Left renal cortex interstitium (tissue), 4 donors: ENCODE results near the gene BEX2. TPM values are rescaled to one million over a fixed set of nuclear protein-coding genes. Genes with fewer than 3 reads are reported as not detected.
"Not testable (repeated sequence)": the region's sequence is repeated elsewhere in the genome, so short reads cannot be mapped to it uniquely, and the experiment has no call there.

ENCODE experiments used
- DNase-seq, 4 donors: peaks; one replicate each; pipeline ENCODE4 v3.0.0-alpha.2; 2013; ENCODE audit warnings: low read depth in 4 of 4, low spot score in 2 of 4, missing footprints in 1 of 4
- polyA plus RNA-seq, 4 donors: library from polyadenylated mRNA; unstranded; fragments of 120-200 nt; gene quantifications; one replicate each; pipeline ENCODE4 v1.2.1, GENCODE V29; 2013; ENCODE audit not compliant: insufficient read length in 4 of 4

Gene BEX2
- polyA plus RNA-seq, result 10 to 100 TPM; 67.7 to 89.6 (median 80.8) TPM

DNA sequence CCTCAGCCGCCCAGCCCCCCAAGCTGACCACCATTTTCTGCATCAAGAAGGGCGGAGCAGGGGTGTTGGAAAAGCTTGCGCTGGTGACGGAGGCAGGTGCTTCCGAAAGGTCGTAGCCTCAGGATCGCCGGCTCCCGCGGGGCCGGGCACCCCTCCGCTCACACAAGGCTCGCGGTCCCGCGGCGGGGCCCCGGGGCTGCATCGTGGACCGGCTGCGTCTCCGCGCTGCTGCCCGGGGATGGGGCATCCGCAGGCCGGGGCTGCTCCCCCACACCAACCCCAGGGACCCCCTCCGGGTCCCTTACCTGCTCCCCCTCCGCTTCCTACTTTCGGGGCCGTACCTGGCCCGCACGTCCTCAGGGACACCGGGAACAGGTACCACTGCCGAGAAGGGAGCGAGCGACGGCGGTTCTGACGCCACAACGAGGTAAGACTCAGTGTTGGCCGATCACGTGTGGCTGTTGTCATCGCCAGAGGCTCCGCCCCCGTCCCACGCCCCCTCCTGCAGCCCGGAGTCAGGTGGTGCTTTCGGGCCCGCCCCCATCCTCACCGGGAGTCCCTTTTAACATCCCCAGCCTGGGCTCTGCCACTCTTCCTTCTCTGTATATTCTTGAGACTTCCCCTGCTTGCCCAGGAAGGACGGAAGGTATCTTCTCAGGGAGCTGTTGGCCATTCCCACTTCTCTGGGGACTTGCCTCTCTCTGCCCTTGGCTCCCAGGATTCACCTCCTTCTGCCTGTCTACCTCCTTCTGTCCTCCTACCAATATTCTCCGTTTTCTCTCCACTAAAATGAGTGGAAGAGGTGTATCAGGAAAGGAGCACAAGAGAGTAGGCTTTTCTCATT lies at the start of gene BEX2:
Gene BEX2, minus strand, starts transcription at position 436 of the 844 bp plus-strand sequence. CDS start 1,014 bp downstream, outside the sequence.
- DNase-seq, result peak in 1 of 4 donors; percentile 52

DNA sequence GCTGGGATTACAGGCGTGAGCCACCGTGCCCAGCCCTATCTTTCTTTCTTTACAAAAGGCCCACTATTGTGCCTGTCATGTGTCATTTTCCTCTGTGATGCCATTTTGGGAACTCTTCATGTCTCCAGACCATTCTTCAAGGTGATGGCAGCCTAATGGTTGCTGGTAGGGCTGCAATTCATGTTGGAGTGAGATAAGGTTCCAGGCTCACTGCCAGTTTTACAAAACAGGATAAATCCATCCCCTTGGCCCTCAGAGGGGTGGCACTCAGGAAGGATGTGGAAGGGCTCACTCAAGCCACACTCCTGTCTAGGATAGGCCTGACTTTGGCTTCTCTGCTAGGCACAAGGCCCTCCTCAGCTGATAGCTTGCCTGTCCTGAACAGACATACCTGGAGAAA lies 49.3 kb upstream of the BEX2 start:
- no peak for DNase-seq

DNA sequence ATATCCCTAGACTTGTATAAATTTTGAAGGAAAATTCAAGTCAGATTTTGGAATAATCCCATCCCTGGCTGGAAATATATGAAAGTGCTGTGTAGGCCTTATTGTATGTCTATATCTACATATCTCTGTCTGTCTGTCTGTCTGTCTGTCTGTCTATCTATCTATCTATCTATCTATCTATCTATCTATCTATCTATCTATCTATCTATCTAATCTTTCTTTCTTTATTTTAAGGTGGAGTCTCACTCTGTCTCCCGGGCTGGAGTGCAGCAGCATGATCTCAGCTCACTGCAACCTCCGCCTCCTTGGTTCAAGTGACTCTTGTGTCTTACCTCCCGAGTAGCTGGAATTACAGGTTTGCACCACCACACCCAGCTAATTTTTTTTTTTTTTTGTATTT lies 48.8 kb upstream of the BEX2 start:
- not testable (repeated sequence) for DNase-seq

DNA sequence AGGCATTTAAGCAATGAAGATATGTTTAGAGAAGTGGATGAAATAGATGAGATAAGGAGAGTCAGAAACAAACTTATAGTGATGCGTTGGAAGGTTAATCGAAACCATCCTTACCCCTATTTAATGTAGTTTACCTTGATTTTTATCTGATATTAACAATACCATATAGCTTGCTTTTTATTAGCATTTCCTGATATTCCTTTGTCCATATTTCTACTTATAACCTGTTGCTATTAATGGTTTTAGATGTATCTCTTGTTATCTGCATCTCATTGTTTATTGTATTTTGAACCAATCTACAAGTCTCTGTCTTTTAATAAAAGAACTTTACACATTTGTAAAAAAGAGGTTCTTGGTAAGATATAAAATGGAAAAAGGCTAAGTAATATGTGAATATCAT lies 47.1 kb upstream of the BEX2 start:
- DNase-seq, result no peak

DNA sequence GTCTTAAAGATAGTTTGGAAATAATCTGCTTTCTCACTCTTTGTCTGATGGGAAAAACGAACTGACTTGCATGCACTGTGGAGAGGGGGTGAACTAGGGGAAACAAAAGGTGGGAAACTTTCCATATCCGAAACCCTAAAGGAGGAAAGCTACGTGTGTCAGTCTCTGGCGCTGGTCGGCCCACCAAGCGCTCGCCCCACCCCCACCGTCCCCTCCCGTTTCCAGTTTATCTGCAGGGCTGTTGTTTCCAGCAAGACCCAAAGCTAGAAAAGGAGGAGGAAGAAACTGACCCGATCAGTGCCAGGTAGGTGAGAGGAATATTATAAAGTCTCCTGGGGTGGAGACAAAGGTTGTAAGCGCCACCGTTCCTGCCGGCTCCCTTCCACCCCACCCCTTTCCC lies 46.1 kb upstream of the BEX2 start:
- DNase-seq, result peak in 1 of 4 donors; percentile 29

DNA sequence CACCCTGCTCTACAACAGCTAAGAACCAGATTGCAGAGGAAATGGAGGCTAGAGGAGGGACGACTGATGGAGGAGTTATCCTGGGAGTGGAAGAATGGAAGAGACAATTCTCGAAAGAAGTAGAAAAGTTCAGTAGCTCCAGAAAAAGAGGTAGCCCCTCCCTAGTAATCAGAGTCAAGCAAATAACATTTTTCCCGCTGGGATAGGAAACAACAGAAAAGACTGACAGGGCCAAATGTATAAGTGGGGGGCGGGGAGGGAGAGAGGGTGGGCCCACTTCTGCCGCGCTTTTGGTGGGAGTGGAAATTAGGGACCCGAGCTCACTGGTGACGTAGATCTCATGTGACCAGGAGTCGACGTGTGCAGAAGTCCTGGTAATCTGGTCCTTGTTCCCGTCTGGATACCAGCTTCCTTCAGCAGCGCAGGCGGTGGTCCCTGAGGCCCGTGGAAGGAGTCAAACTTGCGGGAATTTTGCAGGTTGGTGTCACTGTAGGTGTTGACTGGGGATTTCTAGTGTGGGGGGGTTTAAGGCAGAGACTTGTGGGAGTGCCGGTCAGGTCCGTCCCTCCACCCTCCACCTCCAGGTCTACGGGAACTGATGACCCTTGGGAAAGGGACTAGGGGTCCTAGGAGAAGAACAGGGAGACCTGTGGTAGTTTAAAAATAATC lies 45.5 kb upstream of the BEX2 start, which contains the start of gene TCEAL9:
Gene TCEAL9, plus strand, starts transcription at position 377 of the 669 bp plus-strand sequence. CDS start 1,179 bp downstream, outside the sequence.
- peak in 3 of 4 donors; percentile 58 to 80 (median 58) for DNase-seq

DNA sequence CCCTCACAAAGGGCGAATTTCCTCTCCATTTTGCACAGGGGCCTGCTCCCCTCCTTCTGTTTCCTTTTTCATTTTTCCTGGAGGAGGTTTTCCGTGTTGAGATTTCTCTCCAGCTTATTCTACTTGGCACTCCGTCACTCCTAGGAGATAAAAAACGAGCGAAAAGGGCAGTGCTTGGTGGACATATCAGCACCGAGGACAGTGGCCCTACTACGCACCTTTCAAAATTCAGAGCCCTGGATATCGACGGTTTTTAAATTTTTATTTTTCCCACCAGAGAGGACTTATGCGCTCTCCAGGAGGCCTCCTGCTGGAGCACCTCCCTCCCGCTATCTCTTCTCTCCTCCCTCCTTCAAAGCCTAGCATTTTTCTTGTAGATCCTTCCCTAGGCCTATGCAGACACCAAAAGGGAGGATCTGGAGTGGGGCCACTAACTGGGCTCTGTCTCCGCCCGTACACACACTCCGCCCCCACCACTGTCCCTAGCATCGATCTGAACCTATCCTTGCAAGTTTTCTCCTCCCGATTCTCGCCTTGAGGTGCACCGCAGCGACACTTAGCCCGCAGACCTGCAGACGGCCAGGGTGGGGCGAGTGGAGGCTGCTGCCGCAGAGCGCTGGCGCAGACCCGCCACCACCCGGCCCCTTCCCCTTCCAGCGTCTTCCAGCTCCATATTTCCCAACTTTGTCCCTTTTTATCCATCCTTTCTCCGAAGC lies 37.0 kb upstream of the BEX2 start:
- no peak for DNase-seq

DNA sequence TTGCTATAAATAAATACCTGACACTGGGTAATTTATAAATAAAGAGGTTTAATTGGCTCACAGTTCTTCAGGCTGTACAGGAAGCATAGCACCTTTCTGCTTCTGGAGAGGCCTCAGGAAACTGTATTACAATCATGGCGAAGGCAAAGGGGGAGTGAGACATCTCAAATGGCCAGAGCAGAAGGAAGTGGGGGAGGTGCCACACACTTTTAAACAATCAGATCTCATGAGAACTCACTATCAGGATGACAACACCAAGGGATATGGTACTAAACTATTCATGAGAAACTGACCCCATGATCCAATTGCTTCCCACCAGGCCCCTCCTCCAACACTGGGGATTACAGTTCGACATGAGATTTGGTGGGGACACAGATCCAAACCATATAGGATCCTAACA lies 33.8 kb upstream of the BEX2 start:
- no peak for DNase-seq

DNA sequence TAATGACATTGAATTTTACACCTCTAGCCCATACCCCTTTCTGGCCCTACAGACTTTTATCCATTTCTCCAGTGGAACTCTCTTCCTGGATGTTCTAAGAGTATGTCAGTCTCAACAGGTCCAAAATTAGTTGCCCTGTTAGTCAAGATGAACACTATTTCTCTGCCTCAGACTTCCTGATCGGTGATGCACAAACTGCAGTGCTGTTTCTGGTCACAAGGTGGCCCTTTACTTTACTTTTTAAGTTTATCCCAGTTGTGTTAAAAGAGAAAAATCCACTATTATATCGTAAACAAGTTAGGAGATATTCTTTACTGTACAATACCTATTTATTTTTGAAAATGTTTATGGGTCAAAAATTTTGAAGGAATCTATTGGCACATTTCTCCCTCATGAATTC lies 32.3 kb upstream of the BEX2 start:
- no peak for DNase-seq

DNA sequence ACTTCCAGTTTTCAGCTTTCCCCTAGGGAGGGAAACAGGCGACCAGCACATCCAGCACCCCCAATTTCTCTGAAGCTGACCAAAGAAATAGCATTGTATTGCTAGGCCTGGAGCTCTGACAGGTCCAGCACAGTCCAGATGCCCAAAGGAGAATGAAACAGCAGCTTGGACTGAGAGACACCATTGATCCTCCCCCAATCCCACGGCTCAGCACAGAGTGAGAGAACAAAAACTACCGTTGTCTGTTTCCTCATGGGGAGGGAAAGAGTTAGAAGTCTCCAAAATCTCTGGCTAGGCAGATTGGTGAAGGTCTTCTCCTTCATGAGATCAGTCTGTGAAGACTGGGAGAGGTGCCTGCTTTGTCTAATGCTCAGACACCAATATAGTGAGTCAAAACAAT lies 27.9 kb upstream of the BEX2 start:
- DNase-seq, result no peak

DNA sequence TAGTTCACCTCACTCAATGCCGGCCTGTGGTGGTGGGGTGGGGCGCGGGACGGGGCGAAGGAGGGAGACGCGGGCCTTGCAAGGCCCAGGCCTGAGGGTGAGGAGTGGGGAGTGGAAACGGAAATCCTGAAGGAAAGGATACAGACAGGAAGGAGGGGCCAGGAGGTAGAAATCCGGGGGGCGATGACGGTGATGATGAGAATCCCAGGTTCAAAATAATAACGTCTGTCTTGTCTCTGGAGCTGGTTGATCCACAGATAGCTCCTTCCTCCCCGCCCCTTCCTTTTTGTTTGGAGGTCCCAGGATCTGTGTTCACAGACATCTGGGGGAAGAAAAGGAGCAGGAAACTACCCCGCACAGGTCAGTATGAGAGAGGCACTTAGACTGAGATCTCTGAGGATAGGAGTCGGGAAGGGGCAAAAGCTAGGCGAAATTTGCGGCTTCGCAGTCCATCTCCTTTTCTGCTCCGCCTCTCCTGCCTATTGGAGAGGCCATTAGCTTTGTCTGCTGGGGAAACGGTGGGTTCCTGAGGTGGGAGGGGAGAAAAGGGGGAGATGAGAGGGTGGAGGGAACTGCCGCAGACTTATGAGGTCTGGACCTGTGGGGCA lies 20.0 kb upstream of the BEX2 start:
- peak in 1 of 4 donors; percentile 53 for DNase-seq

DNA sequence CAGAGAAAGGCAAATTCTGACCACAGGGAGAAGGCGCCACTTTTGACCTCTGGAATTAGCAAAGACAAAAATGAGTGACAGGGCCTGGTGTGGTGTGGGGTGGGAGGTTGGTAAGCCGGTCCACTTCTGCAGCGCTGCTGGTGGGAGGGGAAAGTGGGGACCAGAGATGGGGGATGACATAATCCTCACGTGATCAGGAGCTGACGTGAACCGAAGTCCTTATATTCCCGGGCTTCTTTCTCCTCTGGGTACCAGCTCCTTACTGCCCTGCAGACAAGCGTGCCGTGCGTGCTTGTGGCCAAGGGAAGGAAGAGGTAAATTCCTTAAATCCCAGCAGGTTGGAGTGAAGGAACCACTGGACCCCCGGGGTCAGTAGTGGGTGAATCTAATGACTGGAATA lies 19.2 kb upstream of the BEX2 start, which contains the start of gene TCEAL7:
Gene TCEAL7, plus strand, starts transcription at position 249 of the 400 bp plus-strand sequence. CDS start 1,165 bp downstream, outside the sequence.
- no peak for DNase-seq

DNA sequence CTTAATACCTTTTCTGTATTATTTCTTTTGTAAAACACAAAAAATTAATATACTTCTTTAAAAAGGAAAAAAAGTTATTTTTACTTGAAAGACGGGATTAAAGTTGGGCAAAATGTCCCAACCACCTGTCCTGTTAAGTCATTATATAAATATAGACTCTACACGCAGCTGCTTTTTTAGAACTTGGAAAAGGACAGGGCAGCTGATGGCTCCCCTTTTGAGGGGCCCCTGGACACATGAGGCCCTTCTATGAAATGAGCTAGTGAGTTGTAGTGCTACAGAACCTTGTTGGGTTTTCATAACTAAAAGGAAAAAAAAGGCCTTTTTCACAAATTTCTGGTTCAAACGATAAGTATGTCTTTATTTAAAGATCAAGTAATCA lies 600 bp upstream of the BEX2 start:
- DNase-seq, result no peak

DNA sequence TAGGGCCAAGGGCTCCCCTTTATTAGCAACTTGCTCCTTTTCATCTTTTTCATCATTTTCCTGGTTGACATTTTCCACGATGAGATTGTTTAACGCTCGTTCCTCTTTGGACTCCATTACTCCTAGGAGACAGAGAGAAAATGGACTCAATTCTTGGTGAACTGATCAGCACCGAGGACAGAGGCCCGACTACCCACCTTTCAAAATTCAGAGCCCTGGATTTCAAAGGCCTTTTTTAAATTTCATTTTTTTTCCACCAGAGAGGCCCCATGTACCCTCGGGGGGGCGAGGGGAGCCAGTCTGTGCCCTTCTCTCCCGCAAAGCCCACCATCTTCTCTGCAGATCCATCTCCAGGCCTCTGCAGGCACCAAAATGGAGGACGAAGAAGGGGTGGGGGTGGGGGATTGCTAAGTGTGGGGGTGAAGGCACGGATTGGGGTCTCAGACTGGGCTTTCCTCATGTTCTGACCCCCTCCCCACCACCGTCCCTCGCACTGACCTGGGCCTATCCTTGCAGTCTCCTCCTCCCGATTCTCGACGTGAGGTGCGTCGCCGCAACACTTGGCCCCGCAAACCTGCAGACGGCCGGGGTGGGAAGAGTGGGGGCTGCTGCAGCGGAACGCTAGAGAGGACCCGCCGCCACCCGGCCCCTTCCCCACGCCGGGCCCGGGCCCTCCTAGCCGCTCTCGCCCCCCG lies 783 bp downstream of the BEX2 start:
- DNase-seq, result no peak

DNA sequence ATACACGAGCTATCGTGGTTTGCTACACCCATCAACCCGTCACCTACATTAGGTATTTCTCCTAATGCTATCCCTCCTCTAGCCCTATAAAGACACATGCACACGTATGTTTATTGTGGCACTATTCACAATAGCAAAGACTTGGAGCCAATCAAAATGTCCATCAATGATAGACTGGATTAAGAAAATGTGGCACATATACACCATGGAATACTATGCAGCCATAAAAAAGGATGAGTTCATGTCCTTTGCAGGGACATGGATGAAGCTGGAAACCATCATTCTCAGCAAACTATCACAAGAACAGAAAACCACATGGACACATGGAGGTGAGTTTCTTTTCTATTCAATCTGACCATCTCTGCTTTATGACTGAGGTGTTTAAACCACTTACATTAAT lies 5.1 kb downstream of the BEX2 start:
- DNase-seq, result not testable (repeated sequence)

DNA sequence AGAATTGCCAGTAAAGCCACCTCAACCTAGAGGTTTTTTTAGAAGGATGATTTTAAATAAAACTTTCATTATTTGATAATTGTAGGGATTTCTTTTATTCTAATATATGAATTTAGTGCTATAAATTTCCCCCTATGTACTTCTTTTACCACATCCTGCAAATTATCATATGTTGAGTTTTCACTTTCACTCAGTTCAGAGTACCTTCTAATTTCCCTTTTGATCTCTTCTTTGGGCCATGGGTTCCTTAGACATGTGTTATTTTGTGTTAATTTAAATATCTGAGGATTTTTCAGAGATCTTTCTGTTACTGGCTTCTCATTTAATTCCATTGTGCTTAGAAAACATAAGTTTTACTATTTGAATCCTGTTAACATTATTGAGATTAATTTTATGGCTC lies 6.1 kb downstream of the BEX2 start:
- DNase-seq, result no peak

DNA sequence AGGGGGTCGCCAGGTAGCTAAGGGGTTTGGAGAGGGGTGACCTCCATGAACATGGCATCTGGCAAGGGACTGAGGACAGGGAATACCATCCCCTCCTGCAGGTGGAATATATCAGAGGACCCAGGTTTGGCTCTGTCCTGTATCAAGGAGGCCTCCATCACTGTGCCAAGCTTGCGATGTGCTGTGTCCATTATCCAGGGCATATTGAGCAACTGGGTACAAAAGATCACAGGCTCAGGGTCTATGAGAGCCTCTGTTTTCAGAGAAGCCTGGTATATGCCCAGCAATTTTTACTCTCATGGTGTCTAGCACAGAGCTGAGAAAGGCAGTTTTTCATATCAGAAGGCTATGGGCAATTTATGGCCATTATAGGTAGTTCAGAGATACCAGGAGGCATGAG lies 17.7 kb downstream of the BEX2 start:
- no peak for DNase-seq

DNA sequence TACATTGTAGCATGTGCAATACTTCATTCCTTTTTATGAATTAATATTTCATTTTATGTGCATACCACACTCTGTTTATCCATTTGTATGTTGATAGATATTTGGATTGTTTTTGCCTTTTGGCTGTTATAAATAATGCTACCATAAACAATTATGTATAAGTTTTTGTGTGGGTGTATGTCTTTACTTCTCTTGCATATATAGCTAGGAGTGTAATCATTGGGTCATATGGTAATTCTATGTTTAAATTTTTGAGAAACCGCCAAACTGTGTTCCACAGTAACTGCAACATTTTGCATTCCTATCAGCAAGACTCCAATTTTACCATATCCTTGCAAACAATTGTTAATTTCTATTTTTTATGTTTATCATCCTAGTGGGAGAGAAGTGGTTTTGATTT lies 31.2 kb downstream of the BEX2 start:
- no peak for DNase-seq

DNA sequence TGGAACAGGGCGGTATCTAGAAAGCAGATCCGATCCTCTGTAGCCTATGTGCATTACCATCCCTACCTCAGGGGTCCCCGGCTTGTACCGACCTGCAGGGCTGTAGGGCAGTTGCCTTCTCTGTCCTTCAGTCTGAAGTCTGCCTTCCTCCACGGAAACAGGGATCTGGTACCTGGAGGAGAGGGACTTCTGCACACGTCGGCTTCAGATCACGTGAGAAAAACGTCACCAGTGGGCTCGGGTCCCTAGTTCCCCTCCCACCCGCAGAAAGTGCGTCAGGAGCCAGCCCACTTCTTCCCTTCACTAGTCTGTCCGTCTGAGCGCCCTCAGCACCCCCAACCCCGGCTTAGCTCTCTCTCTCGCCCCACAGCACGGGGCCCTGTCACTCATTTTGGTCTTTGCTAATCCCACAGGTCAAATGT lies 34.2 kb downstream of the BEX2 start, which contains the start of gene TCEAL5:
Gene TCEAL5, minus strand, starts transcription at position 170 of the 422 bp plus-strand sequence. CDS start 2,187 bp downstream, outside the sequence.
- peak in 1 of 4 donors; percentile 14 for DNase-seq
